Tibial artery (tissue), 4 donors: Measurements from ENCODE around the gene ARHGAP15.

Experiments
- DNase-seq, 2 donors: peaks; one replicate each; pipeline ENCODE4 v3.0.0-alpha.2; 2019
- H3K27ac ChIP-seq, 2 donors: fragments of 200-600 bp; sonication (generic) in 1 of 2; 1 replicate in 1 of 2; 2 replicates in 1 of 2; pipeline ENCODE4 v1.5.1; 2018 to 2019; ENCODE audit warnings: mild to moderate bottlenecking in 1 of 2
- H3K27me3 ChIP-seq, 2 donors: fragments of 200-600 bp; sonication (generic) in 1 of 2; one replicate each; pipeline versions ENCODE4 v1.5.1 to v1.6.0; 2016 to 2019
- H3K36me3 ChIP-seq, 3 donors: fragments of 200-600 bp; sonication (generic) in 2 of 3; one replicate each; pipeline ENCODE4 v1.5.1; 2016 to 2019; ENCODE audit warnings: mild to moderate bottlenecking in 2 of 3
- H3K4me1 ChIP-seq, 4 donors: fragments of 200-600 bp; sonication (generic) in 2 of 4; 1 replicate in 3 of 4; 2 replicates in 1 of 4; pipeline ENCODE4 v1.5.1; 2016 to 2019
- H3K4me3 ChIP-seq, 2 donors: fragments of 200-600 bp; sonication (generic) in 1 of 2; 1 replicate in 1 of 2; 2 replicates in 1 of 2; pipeline ENCODE4 v1.5.1; 2018 to 2019; ENCODE audit warnings: mild to moderate bottlenecking in 2 of 2
- H3K9me3 ChIP-seq, 3 donors: fragments of 200-600 bp; sonication (generic) in 1 of 3; one replicate each; pipeline ENCODE4 v1.5.1; 2016 to 2019
- CTCF ChIP-seq, 2 experiments: fragments of 200-600 bp in 1 of 2; fragments of 450-650 bp in 1 of 2; IDR thresholded peaks; one replicate each; pipeline ENCODE4 v1.5.1; 2017 to 2019; ENCODE audit warnings: antibody characterized with exemption in 2 of 2, mild to moderate bottlenecking in 1 of 2, moderate library complexity in 1 of 2
- intact Hi-C: fragments of 100-400 bp; cut with DNase I; formaldehyde crosslinking; loops from one replicate; pipeline ENCODE4 v1.15.0; 2023; ENCODE audit warnings: low total_unique reads

Gene ARHGAP15

GRCh38 chr2:143312441-143312840 is 183.2 kb downstream of the ARHGAP15 start:
- Histone ChIP-seq H3K4me3 (no peak overlapping the region), H3K36me3 (no peaks in the 10 kb centered on the region), H3K4me1 (no peaks in the 10 kb centered on the region), H3K27ac (no peak overlapping the region), H3K9me3 (no peaks in the 10 kb centered on the region), H3K27me3 (no peaks in the 10 kb centered on the region)
- intact Hi-C loops: no loop called here
- DNase-seq: no peak
- TF ChIP-seq CTCF (IDR thresholded peaks at IDR 0.05): no peak

- H3K36me3 ChIP-seq: no peaks in the 10 kb centered on the region
- H3K4me3 ChIP-seq: no peak overlapping the region
- no peaks in the 10 kb centered on the region for H3K27me3 ChIP-seq
- intact Hi-C loops: no loop called here
- H3K4me1 ChIP-seq: no peaks in the 10 kb centered on the region
- no peak overlapping the region for H3K27ac ChIP-seq
- TF ChIP-seq CTCF (IDR thresholded peaks at IDR 0.05): no peak
- no peaks in the 10 kb centered on the region for H3K9me3 ChIP-seq
- no peak for DNase-seq
Observed at GRCh38 chr2:143313861-143314260, 184.6 kb downstream of the ARHGAP15 start.

GRCh38 chr2:143321994-143322393 is 192.8 kb downstream of the ARHGAP15 start:
- Histone ChIP-seq H3K27ac (no peak overlapping the region), H3K4me1 (no peaks in the 10 kb centered on the region), H3K4me3 (no peak overlapping the region), H3K36me3 (no peaks in the 10 kb centered on the region), H3K27me3 (no peaks in the 10 kb centered on the region), H3K9me3 (no peaks in the 10 kb centered on the region)
- TF ChIP-seq CTCF (IDR thresholded peaks at IDR 0.05): no peak
- intact Hi-C loops: no loop called here
- no peak for DNase-seq

GRCh38 chr2:143329288-143329687 is 200.1 kb downstream of the ARHGAP15 start:
- no peak overlapping the region for H3K27ac ChIP-seq
- intact Hi-C loops: no loop called here
- H3K4me1 ChIP-seq: no peaks in the 10 kb centered on the region
- no peaks in the 10 kb centered on the region for H3K36me3 ChIP-seq
- DNase-seq: no peak
- no peak for TF ChIP-seq CTCF (IDR thresholded peaks at IDR 0.05)
- H3K4me3 ChIP-seq: no peak overlapping the region
- H3K27me3 ChIP-seq: no peaks in the 10 kb centered on the region
- no peaks in the 10 kb centered on the region for H3K9me3 ChIP-seq

GRCh38 chr2:143333168-143333791 is 204.1 kb downstream of the ARHGAP15 start:
- no peak for DNase-seq
- H3K9me3 ChIP-seq: no peaks in the 10 kb centered on the region
- intact Hi-C loops: no loop called here
- no peak overlapping the region for H3K27ac ChIP-seq
- H3K27me3 ChIP-seq: no peaks in the 10 kb centered on the region
- H3K36me3 ChIP-seq: no peaks in the 10 kb centered on the region
- no peak for TF ChIP-seq CTCF (IDR thresholded peaks at IDR 0.05)
- H3K4me3 ChIP-seq: no peak overlapping the region
- peaks cover 0 to 13% (median 1%) of the 10 kb centered on the region in 4 donors for H3K4me1 ChIP-seq

- Histone ChIP-seq H3K36me3 (no peaks in the 10 kb centered on the region), H3K27ac (no peak overlapping the region), H3K4me3 (no peak overlapping the region), H3K27me3 (no peaks in the 10 kb centered on the region), H3K9me3 (no peaks in the 10 kb centered on the region), H3K4me1 (peaks cover 0 to 13% (median 1%) of the 10 kb centered on the region in 4 donors)
- intact Hi-C loops: no loop called here
- DNase-seq: no peak
- no peak for TF ChIP-seq CTCF (IDR thresholded peaks at IDR 0.05)
Observed at GRCh38 chr2:143333847-143334246, 204.6 kb downstream of the ARHGAP15 start.
